Retinal pigment epithelial cell (primary cell): Measurements from ENCODE around the gene OCSTAMP.

Source experiments
- DNase-seq: peaks from one replicate; pipeline ENCODE4 v3.0.0-alpha.2; 2010; ENCODE audit warnings: low read depth
- H3K4me3 ChIP-seq: 2 replicates; pipeline ENCODE4 v1.5.1; 2011; ENCODE audit warnings: mild to moderate bottlenecking, low read length, control low read depth, moderate library complexity
- CTCF ChIP-seq: conservative IDR thresholded peaks from 2 replicates; pipeline ENCODE4 v1.5.1; 2011; ENCODE audit warnings: low read depth, low read length, control low read depth, inconsistent platforms

OCSTAMP gene

GRCh38 chr20:46550461-46550860 lies at the start of gene OCSTAMP:
OCSTAMP (minus strand) TSS chr20:46550654; CDS start chr20:46550560, 94 bp downstream.
- DNase-seq, result no peak
- no peak within 1 kb of the TSS for H3K4me3 ChIP-seq
- no peak for TF ChIP-seq CTCF

- DNase-seq, result no peak
- no peak for TF ChIP-seq CTCF
Observed at GRCh38 chr20:46599227-46599987, 49.0 kb upstream of the OCSTAMP start.

GRCh38 chr20:46595933-46596332 lies 45.5 kb upstream of the OCSTAMP start:
- no peak for TF ChIP-seq CTCF

More at GRCh38 chr20:46599227-46599987, 49.0 kb upstream of the OCSTAMP start:
- no peak overlapping the region for H3K4me3 ChIP-seq

GRCh38 chr20:46594725-46595124 lies 44.3 kb upstream of the OCSTAMP start:
- no peak for DNase-seq
- no peak for TF ChIP-seq CTCF
- no peak overlapping the region for H3K4me3 ChIP-seq

More at GRCh38 chr20:46595933-46596332, 45.5 kb upstream of the OCSTAMP start:
- DNase-seq, result no peak
- no peak overlapping the region for H3K4me3 ChIP-seq

- no peak for DNase-seq
- H3K4me3 ChIP-seq, result no peak overlapping the region
- no peak for TF ChIP-seq CTCF
Observed at GRCh38 chr20:46592580-46593362, 42.3 kb upstream of the OCSTAMP start.

GRCh38 chr20:46590443-46590842 lies 40.0 kb upstream of the OCSTAMP start:
- no peak for DNase-seq
- TF ChIP-seq CTCF, result no peak
- H3K4me3 ChIP-seq, result no peak overlapping the region
